SK-MEL-5 (cell line): Measurements from ENCODE around the gene GRK4. TPM values are rescaled to one million over a fixed set of nuclear protein-coding genes. Genes with fewer than 3 reads are reported as not detected.
"Not testable (repeated sequence)": the region's sequence is repeated elsewhere in the genome, so short reads cannot be mapped to it uniquely, and the experiment has no call there.

ENCODE experiments used
- DNase-seq: peaks from one replicate; pipeline ENCODE4 v3.0.0-alpha.2; 2016; ENCODE audit warnings: low read depth, low spot score
- in situ Hi-C: cut with HindIII; loops from 2 replicates; pipeline ENCODE4 v1.10.0; 2016; ENCODE audit warnings: low sequenced_read_pairs, high pct_unique_total_duplicates, low pct_unique_long_range_greater_than_20kb
- total RNA-seq: library from RNA; depleted of rRNA; stranded (reverse); fragments of >200 nt; shearing (Covaris generic); gene quantifications from 2 replicates; pipeline ENCODE4 v1.2.3, GENCODE V29; 2014

Gene GRK4
- total RNA-seq, 1 experiment from 2014 or later = 2.2 TPM

DNA sequence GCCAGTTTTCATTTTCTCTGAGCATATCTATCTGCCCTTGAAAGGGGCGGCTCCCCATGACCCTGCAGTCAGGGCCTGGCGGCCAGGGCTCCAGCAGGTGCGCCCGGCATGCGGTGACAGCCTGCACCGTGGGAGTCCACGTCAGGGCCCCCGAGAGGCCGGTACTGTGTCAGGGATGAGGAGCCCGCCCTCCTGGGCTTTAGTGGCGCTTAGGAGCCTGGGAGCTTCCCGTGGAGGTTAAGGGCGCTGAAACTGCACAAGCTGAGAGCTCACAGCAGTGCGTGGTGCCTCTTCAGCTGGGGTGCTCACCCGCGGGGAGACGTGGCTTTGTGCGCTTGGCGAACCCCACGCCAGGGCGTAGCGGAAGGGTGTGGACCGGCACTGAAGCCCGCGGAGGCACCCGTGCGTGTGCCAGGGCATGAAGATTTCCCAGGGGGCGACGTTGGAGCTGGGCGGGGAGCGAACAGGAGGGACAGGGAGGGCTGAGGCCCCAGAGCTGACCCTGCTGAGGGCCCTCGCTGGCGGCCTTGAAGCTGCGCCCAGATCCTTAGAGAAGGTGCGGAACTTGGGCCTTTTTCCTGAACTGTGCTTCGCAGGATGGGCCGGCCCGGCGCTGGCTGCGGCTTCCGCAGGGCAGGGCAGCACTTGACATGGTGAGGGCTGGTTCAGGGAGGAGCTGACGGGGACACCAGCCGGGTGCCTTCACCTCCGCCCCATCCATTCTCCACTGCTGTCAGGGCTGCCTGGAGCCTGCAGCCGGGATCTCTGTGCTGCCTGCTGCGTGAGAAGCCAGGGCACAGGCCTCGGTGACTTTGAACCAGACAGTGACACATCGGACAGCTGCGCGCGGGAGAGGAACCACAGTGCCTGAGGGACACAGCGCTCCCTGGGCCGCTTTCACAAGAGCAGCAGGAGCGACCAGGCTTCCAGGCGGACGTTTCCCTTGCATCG lies 78.1 kb downstream of the GRK4 start:
- DNase-seq = no peak
- in situ Hi-C loops = no loop called here

DNA sequence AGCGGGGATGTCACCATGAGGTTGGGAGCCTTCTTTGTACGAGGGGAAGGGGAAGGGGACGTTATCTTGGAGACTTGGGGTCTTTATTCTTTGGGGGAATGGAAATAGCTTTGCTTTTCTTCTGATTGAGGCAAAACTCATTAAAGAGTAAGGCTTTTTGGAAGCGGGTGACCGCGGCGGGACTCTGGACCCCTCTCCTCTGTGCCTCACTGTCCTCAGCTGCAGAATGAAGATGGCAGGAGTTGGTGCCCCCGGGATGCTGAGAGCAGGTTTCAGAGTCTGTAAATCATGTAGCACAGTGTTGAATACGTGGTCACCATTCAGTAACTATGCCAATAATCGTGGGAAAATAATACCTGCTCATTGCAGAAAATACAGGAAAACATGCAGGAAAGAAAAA lies 78.9 kb downstream of the GRK4 start:
- in situ Hi-C loops = no loop called here
- DNase-seq = no peak

DNA sequence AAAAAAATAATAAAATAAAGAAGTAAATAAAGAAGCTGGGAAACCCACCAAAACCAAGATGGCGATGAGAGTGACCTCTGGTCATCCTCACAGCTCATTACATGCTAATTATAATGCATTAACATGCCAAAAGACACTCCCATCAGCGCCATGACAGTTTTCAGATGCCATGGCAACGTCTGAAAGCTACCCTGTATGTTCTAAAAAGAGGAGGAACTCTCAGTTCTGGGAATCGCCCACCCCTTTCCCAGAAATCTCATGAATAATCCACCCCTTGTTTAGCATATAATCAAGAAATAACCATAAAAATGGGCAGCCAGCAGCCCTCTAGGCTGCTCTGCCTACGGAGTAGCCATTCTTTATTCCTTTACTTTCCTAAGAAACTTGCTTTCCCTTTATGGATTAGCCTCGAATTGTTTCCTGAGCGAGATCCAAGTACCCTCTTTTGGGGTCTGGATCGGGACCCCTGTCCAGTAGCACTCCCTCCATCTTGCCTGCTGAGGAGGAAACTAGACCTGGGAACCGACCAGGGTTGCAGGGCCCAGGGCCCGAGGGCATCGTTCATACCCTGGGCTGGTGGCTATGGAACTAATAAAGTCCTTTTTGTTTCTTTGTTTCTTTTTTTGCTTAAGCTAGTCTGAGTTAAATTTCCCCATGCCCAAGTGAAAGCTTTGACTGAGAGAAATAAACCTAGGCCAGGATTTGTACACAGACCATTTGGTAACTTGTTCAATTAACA lies 80.1 kb downstream of the GRK4 start:
- in situ Hi-C loops = no loop called here

DNA sequence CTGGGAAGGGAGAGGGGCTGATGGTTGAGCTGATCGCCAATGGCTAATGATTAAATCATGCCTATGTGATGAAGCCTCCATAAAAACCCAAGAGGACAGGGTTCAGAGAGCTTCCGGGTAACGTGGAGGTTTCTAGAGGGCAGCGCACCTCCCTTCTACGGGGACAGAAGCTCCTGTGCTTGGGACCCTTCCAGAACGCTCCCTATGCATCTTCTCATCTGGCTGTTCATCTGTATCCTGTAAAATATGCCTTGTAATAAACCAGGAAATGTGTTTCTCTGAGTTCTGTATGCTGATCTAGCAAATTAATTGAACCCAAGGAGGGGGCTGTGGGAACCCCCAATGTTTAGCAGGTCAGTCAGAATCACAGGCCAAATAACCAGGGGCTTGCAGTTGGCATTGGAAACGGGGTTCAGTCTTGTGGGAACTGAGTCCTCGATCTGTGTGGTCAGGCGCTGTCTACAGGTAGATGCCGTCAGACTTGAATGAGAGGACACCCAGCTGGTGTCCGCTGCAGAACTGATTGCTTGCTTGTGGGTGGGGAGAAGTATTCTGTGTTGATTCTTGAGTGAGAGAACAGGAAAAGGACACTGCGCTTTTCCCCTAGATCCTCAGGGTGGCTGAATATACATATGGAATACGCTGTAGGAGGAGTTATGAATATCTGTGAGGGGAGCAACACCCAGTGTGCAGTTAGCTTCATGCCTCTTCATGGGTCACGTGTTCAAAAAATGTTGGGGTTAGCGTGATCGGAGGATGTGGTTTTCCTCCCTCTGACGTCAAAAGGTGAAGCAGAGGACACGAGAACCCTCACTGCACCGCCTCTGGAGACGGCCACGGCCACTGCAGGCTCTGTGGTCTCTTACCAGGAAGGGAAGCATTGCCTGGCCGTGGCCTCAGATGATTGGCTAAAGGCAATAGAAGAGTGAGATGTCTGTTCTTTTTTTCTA lies 81.8 kb downstream of the GRK4 start:
- in situ Hi-C loops = no loop called here

More for the DNA sequence above, 80.1 kb downstream of the GRK4 start:
- DNase-seq = peak; percentile 31

DNA sequence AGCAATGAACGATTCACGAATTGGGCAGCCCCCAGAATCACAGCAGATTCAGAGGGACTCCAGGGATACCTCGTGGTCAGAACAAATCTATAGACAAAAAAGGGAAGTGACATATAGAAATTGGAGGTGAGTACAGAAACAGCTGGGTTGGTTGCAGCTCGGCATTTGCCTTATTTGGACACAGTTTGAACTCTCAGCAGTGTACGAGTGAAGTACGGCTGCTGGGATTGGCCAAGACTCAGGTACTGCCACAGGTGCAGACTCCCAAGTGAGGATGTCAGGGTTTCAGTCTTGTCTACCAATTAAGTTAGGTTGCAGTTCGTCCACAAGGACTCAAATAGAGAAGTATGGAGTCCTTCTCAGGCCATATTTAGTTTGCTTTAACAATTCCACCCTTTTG lies 82.8 kb downstream of the GRK4 start:
- no peak for DNase-seq
- in situ Hi-C loops = no loop called here

More for the DNA sequence above, 81.8 kb downstream of the GRK4 start:
- peak; percentile 87 for DNase-seq

DNA sequence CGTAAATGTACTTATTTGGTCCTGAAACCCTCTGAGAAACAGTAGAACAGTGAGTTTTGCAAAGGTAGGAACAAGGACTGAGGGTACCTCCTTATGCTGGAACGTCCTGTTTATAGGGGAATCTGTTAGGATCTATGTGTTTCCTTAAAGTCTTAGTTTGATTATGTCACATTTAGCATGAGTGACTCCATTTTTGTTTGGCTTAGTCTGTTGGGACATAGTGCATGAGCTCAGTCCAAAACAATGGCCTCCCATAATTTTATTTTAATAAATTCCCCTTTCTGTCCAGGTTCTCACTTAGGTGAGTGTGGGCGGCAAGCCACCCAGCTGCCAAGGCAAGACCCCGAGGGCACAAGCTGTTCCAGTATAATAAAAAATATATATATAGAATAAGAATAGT lies 83.3 kb downstream of the GRK4 start:
- no peak for DNase-seq

DNA sequence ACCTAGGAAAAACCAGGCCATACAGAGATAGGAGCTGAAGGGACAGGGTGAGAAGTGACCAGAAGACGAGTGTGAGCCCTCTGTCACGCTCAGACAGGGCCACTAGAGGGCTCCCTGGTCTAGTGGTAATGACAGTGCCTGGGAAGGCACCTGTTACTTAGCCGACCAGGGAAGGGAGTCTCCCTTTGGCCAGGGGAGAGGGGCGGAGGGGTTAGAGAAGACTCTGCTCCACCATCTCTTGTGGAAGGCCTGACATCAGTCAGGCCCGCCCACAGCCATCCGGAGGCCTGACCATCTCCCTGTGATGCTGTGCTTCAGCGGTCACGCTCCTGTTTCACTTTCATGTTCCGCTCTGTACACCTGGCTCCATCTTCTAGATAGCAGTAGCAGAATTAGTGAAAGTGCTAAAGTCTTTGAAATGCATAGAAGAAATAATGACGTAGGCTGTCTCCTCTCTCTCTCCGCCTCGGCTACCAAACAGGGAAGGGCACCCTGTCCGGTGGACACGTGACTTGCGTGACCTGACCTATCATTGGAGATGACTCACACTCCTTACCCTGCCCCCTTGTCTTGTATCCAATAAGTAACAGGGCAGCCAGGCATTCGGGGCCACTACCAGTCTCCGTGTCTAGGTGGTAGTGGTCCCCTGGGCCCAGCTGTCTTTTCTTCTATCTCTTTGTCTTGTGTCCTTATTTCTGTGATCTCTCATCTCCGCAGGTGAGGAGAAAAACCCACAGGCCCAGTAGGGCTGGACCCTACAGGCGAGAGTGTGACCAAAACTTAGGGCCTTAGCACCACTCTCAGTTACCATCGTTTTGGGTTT lies 84.3 kb downstream of the GRK4 start:
- in situ Hi-C loops = no loop called here

More for the DNA sequence above, 83.3 kb downstream of the GRK4 start:
- in situ Hi-C loops = no loop called here

DNA sequence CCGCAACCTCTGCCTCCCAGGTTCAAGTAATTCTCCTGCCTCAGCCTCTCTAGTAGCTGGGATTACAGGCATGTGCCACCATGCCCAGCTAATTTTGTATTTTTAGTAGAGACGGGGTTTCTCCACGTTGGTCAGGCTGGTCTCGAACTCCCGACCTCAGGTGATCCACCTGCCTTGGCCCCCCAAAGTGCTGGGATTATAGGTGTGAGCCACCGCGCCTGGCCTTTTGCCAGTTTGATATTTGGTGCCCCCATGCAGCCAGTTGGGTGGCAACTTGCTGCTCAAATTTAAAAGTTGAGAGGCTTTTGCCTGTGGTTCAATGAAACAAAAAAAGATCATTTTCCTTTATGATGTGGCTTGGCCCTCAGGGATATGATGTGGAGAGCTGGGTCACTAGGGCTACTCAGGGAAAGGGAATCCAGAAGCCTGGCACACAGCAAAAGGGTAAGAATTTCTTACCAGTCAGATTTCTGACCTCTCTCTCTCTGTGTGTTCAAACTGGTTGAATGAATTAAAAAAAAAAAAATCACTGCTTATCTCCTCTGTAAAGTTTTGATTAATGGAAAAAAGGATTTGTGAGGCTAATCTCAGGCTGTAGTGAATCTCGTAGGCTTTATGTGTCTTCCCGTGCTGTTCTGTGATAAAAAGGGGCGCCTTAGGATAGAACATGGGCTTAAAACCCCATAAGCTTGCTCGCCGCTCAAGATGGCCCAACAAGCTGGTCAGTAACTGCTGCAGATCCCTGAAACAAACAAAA lies 87.9 kb downstream of the GRK4 start:
- in situ Hi-C loops, DNase-seq: not testable (repeated sequence)

More for the DNA sequence above, 84.3 kb downstream of the GRK4 start:
- DNase-seq = peak; percentile 76

DNA sequence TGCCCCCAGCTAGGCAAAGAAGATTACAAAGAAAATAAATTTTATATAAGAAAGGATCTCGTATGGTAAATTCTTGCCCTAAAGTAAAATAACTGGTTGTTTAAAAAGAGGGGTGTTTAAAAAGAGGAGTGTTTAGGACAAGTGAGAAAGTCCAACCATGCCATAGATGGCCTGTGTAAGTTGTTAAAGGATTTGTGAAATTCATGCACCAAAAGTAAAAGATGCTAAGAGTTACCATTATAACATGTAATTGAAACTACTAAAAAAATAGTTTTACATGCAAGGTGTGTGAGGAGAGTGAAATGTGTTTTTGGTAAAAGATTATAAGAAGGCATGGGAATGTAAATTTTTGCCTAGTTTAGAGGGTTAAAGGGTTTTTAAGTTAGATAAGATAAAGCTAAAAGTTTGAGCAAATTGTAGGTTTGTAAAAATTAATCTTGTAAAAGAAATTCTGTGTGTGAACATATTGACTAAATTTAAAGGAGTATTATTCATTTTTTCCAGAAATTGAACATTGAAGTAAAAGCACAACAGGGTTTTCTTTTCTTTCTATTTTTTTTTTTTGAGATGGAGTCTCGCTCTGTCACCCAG lies 90.9 kb downstream of the GRK4 start:
- DNase-seq = no peak
- in situ Hi-C loops = no loop called here

DNA sequence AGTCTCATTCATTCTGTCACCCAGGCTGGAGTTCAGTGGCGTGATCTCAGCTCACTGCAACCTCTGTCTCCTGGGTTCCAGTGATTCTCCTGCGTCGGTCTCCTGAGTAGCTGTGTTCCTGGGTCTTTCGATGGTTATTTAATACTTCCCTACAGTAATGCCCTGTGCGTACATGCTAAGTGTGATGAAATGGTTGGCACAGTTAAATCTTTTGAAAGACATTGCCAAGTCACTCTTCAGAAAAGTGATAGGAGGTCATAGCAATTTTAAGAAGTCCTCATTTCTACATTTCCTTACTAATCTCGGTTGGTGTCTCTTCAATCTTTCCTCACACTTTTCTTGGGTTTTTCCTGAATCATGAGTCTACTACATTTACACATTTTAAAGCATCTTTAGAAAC lies 96.6 kb downstream of the GRK4 start:
- in situ Hi-C loops = no loop called here
- no peak for DNase-seq

DNA sequence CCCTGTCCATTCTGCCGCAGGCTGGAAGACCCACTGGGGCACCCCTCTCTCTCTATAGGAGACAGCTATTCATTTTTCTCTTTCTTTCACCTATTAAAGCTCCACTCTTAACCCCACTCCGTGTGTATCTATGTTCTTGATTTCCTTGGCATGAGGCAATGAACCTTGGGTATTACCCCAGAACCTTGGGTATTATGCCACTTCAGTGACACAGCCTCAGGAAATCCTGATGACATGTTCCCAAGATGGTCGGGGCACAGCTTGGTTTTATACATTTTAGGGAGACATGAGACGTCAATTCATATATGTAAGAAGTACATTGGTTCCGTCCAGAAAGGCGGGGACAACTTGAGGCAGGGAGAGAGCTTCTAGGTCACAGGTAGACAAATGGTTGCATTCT lies 97.6 kb downstream of the GRK4 start:
- in situ Hi-C loops = no loop called here
- DNase-seq = no peak

DNA sequence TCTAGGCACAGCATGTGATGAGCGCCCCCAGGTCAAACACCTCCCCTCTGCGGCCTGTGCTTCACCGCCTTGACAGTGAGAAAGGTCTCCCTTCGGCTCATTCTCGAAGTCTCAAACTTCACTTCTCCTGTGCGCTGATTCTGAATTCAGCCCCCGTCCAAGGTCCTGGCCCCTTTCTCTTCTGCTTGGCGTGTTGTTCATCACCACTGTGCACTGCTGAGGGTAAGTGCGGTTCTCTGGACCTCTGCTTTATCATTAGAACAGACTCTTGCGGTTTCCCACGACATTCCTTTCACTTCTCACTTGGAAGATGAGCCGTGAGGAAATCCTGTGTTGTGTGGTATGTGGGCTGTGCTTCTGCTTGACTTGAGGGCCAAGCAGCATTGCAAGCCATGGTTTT lies 99.1 kb downstream of the GRK4 start:
- in situ Hi-C loops = no loop called here
- DNase-seq = no peak

DNA sequence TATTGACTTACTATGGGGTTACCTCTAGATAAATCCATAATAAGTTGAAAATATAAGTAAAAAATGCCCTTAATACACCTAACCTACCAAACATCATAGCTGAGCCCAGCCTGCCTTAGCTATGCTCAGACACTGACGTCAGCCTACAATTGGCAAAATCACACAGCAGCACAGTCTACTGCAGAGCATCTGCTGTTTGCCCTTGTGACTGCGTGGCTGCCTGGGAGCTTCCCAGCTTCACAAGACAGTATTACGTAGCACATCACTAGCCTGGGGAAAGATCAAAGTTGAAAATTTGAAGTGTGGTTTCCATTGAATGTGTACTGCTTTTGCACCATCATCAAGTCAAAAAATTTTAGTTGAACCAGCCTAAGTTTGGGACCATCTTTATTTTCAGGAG lies 102.2 kb downstream of the GRK4 start:
- in situ Hi-C loops = no loop called here
- peak; percentile 48 for DNase-seq

DNA sequence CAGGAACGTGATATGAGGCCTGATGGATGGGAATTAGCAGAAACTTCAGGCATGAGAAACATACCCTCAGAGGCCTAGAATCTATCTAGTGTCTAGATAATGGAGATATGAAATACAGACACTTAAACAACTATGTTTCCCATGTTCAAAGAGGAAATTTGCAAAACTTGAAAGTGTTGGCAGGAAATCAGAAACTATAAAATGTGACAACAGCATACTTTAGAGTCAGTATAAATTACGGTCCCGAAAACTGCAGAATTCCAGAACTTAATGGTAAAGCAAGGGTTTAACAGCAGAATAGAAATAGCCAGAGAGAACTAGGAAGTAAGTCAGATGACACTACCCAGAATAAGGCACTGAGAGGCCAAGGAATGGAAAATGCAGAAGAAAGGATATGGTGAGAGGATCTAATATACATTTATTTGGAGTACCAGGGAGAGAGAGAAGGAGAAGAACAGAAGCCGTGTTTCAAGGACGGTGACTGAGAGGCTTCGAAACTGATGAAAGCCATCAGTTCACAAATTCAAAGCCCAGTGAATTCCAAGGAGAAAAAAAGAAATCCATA lies 103.5 kb downstream of the GRK4 start:
- in situ Hi-C loops = no loop called here
- DNase-seq = no peak

DNA sequence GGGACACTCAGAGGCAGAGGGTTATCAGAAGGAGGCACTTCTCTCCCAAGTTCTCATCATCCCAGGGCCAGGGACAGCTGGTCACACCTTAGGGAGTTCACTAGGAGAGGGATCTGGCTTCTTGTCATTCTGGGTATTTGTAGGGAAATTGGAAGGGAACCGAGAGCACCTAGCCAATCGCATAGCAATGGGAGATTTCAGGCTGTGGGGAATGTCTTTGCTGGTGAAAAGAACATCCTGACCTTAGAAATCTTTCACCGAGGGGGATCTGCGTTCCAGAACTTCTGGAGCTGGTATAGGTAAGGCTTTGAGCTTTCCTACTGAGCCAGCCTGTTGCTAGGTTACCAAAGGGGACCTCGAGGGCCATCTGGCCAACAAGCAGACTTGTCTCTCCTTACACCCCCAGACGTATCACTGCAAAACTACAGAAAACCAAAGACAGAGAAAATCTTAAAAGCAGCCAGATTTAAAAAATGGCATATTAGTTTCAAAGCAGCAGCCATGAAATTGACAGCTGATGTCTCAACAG lies 104.2 kb downstream of the GRK4 start:
- DNase-seq = no peak
- in situ Hi-C loops = no loop called here
